Osteocyte (in vitro differentiated cells): ENCODE results near the gene DBP. TPM values are rescaled to one million over a fixed set of nuclear protein-coding genes. Genes with fewer than 3 reads are reported as not detected.

ENCODE experiments used
- DNase-seq: peaks from one replicate; pipeline ENCODE4 v3.0.0; 2021; ENCODE audit warnings: mixed read lengths; ENCODE audit not compliant: unreplicated experiment; ENCODE audit errors: extremely low spot score
- H3K27ac Mint-ChIP-seq: one replicate; pipeline ENCODE4 v1.8.0; 2021; ENCODE audit warnings: mild to moderate bottlenecking, mixed read lengths; ENCODE audit not compliant: unreplicated experiment
- H3K27me3 Mint-ChIP-seq: one replicate; pipeline ENCODE4 v1.8.0; 2021; ENCODE audit warnings: mixed read lengths; ENCODE audit not compliant: unreplicated experiment
- H3K36me3 Mint-ChIP-seq: one replicate; pipeline ENCODE4 v1.8.0; 2021; ENCODE audit warnings: mixed read lengths; ENCODE audit not compliant: unreplicated experiment
- H3K4me1 Mint-ChIP-seq: one replicate; pipeline ENCODE4 v1.8.0; 2021; ENCODE audit warnings: mixed read lengths; ENCODE audit not compliant: unreplicated experiment
- H3K4me3 Mint-ChIP-seq: one replicate; pipeline ENCODE4 v1.8.0; 2021; ENCODE audit warnings: mild to moderate bottlenecking, moderate library complexity, mixed read lengths; ENCODE audit not compliant: unreplicated experiment
- H3K9me3 Mint-ChIP-seq: one replicate; pipeline ENCODE4 v1.8.0; 2021; ENCODE audit warnings: mixed read lengths; ENCODE audit not compliant: unreplicated experiment
- total RNA-seq: library from RNA; stranded (reverse); gene quantifications from 2 replicates; pipeline ENCODE4 v1.2.1, GENCODE V29; 2021
- TF ChIP-seq, protein P1 (sequence below): fragments of 200-600 bp; sonication (generic); IDR thresholded peaks from 2 replicates; pipeline ENCODE4 v1.5.0; 2021; ENCODE audit warnings: antibody characterized with exemption, mild to moderate bottlenecking, moderate library complexity

Gene DBP
- total RNA-seq, 1 donor from 2014 or later, result 20.3 TPM

DNA sequence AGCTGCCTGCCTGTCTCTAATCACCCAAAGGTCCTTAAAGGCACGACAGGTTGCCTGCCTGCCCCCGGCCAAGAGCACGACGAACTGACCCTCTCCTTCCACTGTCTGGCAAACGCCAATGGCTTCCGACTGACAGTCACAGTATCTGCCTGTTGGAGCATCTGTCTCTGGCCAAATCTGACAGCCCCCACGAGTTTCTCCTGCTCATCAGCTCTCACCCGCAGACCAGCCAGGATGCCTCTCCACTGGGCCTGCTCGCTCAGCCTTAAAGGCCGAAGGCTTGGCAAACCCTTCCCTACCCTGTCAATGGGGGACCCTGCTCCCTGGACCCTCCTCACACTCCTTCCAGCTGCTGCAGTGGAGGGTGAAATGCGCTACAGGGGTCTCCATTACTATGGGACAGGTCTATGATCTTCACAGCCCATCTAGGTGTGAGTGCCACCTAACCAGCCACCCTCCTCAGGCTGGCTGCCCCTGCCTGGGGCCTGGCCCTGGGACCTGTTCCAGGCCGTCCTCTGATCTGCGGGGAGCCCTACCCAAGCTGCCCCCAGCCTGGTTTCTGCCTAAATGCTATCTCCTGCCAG lies 23.2 kb downstream of the DBP start:
- Mint-ChIP-seq H3K27me3 (no peaks in the 10 kb centered on the region), H3K4me3 (no peak overlapping the region), H3K36me3 (peaks cover 14% of the 10 kb centered on the region), H3K4me1 (peaks cover 25% of the 10 kb centered on the region), H3K9me3 (no peaks in the 10 kb centered on the region), H3K27ac (peak overlapping the region; percentile 59)
- no peak for DNase-seq
- TF ChIP-seq, protein P1, sequence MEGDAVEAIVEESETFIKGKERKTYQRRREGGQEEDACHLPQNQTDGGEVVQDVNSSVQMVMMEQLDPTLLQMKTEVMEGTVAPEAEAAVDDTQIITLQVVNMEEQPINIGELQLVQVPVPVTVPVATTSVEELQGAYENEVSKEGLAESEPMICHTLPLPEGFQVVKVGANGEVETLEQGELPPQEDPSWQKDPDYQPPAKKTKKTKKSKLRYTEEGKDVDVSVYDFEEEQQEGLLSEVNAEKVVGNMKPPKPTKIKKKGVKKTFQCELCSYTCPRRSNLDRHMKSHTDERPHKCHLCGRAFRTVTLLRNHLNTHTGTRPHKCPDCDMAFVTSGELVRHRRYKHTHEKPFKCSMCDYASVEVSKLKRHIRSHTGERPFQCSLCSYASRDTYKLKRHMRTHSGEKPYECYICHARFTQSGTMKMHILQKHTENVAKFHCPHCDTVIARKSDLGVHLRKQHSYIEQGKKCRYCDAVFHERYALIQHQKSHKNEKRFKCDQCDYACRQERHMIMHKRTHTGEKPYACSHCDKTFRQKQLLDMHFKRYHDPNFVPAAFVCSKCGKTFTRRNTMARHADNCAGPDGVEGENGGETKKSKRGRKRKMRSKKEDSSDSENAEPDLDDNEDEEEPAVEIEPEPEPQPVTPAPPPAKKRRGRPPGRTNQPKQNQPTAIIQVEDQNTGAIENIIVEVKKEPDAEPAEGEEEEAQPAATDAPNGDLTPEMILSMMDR, result no peak

DNA sequence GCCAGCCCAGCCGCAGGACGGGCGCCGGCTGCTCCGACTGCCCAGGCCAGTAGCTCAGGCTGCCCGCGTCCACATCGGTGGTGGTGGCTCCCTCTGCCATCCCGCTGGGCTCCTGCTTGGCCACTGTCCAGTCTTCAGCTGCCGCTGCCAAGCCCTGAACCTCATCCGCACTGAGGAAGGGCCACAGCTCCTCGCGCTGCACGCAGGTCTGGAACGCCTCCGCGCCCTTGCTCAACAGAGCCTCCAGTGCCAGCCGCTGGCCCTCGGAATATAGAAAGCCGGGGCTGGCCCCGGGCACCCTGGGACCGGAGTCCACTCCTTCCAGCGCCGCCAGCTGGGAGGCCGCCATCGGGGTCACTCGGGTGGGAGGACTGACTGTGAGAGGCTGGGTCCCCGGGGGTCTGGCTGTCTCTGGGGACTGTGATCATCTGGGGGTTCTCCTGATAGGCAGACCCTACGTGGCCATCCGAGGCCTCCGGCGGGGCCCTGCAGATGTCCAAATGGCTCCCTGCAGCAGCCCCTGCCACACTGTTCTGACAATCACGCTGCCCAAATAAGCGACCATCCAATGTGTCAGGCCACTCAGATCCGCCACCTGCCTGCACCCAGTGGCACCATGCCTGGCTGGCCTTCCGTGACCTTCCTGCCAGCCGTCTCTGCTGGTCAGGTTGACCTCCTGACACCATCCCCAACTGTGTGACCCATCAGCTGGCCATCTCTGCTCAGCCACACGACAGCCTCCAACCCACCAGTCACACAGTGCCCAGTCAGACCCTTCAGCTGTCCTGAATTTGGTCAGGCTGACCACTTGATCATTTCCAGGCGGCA lies 23.9 kb downstream of the DBP start:
- DNase-seq, result no peak
- H3K4me3 Mint-ChIP-seq, result no peak overlapping the region
- peak overlapping the region; percentile 59 for H3K27ac Mint-ChIP-seq
- no peaks in the 10 kb centered on the region for H3K27me3 Mint-ChIP-seq
- H3K9me3 Mint-ChIP-seq, result no peaks in the 10 kb centered on the region
- peaks cover 10% of the 10 kb centered on the region for H3K36me3 Mint-ChIP-seq
- peaks cover 22% of the 10 kb centered on the region for H3K4me1 Mint-ChIP-seq
- TF ChIP-seq, protein P1, result no peak

DNA sequence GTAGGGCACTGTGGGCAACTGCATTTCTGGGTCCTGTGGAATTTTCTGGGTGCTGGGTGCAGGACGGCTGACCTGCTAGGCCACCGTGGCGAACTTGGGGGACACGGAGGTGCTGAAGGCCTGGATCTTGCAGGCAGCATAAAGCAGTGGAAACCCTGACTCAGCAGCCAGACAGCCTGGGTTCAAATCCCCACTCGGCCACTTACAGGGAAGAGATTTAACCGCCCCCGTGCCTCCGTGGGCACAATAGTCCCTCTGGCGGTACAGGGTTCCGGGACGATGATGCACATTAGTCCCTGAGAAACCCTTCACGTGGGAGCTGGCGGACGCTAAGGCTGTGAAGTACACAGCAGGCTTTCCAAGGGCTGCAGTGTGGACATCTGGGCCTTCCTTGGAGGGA lies 25.3 kb downstream of the DBP start:
- Mint-ChIP-seq H3K27ac (no peak overlapping the region), H3K4me1 (peaks cover 8% of the 10 kb centered on the region), H3K9me3 (no peaks in the 10 kb centered on the region), H3K4me3 (no peak overlapping the region), H3K36me3 (peaks cover 8% of the 10 kb centered on the region), H3K27me3 (no peaks in the 10 kb centered on the region)
- no peak for DNase-seq
- TF ChIP-seq, protein P1, result no peak

DNA sequence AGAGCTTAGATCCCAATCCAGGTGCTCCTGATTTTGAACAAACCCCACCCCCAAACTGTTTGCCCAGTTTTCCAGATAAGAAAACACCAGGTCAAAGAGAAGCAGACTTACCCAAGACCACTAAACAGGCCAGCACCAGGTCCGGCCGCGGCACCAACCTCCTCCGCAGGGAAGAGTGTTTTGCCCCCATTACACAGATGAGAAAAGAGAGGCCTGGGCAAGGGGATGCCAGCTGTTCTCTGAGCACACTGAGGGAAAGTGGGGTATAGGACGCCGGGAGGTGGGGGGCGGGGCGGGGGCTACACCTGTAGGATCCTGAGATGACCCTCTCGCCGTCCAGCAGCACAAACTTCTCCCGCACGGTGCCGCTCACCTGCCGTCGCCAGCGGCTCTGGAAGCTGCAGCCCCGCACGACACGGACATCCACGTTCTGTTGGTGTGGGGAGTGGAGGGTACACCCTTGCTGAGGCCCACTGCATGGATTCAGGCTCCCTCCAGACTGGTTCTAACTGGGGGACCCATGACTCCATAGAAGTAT lies 27.5 kb downstream of the DBP start:
- H3K4me3 Mint-ChIP-seq, result no peak overlapping the region
- H3K27ac Mint-ChIP-seq, result no peak overlapping the region
- TF ChIP-seq, protein P1, result no peak
- H3K4me1 Mint-ChIP-seq, result peaks cover 2% of the 10 kb centered on the region
- no peaks in the 10 kb centered on the region for H3K9me3 Mint-ChIP-seq
- no peak for DNase-seq
- no peaks in the 10 kb centered on the region for H3K27me3 Mint-ChIP-seq
- H3K36me3 Mint-ChIP-seq, result no peaks in the 10 kb centered on the region

DNA sequence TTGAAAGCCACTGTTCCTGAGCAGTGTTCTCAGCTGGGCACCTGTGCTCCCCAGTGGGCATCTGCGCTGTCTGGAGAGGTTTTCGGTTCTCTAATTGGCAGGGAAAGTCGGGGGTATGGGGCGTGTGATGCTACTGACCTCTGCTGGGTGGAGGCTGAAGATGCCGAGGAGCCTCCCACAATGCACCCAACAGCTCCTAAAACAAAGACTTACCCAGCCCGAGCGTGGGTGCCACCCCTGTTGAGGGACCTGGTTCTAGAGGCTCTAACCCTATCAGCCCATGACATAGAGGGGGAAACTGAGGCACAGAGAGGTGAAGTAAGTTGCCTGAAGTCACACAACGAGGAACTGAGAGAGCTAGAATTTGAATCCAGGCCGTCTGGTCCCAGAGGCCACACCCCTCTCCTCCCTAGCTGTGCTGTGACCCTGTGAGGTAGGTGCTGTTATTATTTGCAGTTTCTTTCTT lies 28.3 kb downstream of the DBP start:
- no peaks in the 10 kb centered on the region for H3K36me3 Mint-ChIP-seq
- no peak overlapping the region for H3K27ac Mint-ChIP-seq
- H3K27me3 Mint-ChIP-seq, result no peaks in the 10 kb centered on the region
- peaks cover 2% of the 10 kb centered on the region for H3K4me1 Mint-ChIP-seq
- TF ChIP-seq, protein P1, result peak; percentile 48
- no peak overlapping the region for H3K4me3 Mint-ChIP-seq
- DNase-seq, result no peak
- no peaks in the 10 kb centered on the region for H3K9me3 Mint-ChIP-seq
